Measurements from ENCODE around the gene PRR18. TPM values are rescaled to one million over a fixed set of nuclear protein-coding genes. Genes with fewer than 3 reads are reported as not detected.

The PRR18 gene
- total and polyA plus RNA-seq, 9 of the 15 experiments (the other 6 are each of a cell fraction or from before 2014, with no cell fraction given), result not detected

DNA sequence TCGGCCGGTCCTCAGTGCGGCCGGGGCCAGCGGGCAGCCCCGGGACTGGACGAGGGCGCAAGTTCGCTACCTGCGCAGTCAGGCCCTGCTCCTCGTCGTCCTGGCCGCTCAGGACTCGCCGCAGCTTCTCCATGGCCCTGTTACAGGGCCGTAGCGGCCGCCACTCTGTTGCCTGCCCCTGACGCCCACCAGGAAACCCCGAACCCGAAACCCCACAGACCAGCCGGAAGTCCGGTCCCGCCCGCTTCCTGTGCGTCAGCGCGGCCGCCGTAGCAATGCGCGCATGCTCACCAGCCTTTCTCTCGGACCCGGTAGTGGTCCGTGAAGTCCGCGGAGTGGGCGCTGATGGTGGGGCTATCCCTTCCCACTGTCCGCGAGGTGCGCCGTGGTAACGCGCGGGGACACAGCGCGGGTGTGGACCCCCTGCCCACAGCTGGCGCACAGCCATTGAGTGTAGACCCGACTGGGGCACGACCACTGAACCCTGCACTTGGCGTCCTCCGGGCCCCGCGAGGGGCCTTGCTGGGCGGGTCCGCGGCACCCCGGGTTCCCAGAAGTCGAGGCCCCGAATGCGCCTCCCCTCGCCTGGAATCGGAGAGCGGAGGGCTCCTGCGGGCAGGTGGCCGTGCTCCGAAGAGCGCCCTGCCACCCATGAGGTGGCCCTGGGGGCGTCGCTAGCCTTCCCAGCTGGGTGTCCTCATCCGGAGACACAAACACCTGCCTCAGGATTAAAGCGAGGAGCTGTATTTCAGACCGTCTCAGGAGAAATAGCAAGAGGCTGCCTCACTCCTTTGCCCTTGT is 34.4 kb upstream of the PRR18 start, which contains the start of gene SFT2D1 (continued):
- TF ChIP-seq, protein P1, sequence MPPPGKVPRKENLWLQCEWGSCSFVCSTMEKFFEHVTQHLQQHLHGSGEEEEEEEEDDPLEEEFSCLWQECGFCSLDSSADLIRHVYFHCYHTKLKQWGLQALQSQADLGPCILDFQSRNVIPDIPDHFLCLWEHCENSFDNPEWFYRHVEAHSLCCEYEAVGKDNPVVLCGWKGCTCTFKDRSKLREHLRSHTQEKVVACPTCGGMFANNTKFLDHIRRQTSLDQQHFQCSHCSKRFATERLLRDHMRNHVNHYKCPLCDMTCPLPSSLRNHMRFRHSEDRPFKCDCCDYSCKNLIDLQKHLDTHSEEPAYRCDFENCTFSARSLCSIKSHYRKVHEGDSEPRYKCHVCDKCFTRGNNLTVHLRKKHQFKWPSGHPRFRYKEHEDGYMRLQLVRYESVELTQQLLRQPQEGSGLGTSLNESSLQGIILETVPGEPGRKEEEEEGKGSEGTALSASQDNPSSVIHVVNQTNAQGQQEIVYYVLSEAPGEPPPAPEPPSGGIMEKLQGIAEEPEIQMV (tag; conservative IDR thresholded peaks at IDR 0.05; ENCODE audit: low read depth), result no peak
- TF ChIP-seq, protein P2, sequence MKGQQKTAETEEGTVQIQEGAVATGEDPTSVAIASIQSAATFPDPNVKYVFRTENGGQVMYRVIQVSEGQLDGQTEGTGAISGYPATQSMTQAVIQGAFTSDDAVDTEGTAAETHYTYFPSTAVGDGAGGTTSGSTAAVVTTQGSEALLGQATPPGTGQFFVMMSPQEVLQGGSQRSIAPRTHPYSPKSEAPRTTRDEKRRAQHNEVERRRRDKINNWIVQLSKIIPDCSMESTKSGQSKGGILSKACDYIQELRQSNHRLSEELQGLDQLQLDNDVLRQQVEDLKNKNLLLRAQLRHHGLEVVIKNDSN (CRISPR knock-in tag; IDR thresholded peaks at IDR 0.05), result no peak
- TF ChIP-seq ZNF79 (CRISPR knock-in tag; IDR thresholded peaks at IDR 0.05; ENCODE audit: low read depth), result no peak
- no peak for TF ChIP-seq SMARCA5 (IDR thresholded peaks at IDR 0.05)
- TF ChIP-seq HLTF (IDR thresholded peaks at IDR 0.05), result peak; percentile 68; the same call in 1 of the 2 replicates
- TF ChIP-seq CXXC5 (CRISPR knock-in tag; IDR thresholded peaks at IDR 0.05), result peak; percentile 86
- TF ChIP-seq SPI1 (IDR thresholded peaks at IDR 0.05; ENCODE audit: borderline replicate concordance, low read depth, low read length), result peak; percentile 26; the same call in 1 of the 2 replicates
- peak; percentile 93 to 94 for TF ChIP-seq NRF1 (conservative IDR thresholded peaks at IDR 0.05 in 1 of 2, IDR thresholded peaks at IDR 0.05 in 1 of 2)
- TF ChIP-seq TGIF2 (CRISPR knock-in tag; IDR thresholded peaks at IDR 0.05), result peak; percentile 34; the same call in 1 of the 2 replicates
- peak; percentile 42; the same call in 1 of the 2 replicates for TF ChIP-seq BCOR (IDR thresholded peaks at IDR 0.05)
- peak; percentile 34; the same call in 1 of the 2 replicates for TF ChIP-seq EP300 (IDR thresholded peaks at IDR 0.05; ENCODE audit: low read length)
- TF ChIP-seq YY1 (IDR thresholded peaks at IDR 0.05; ENCODE audit: borderline replicate concordance in 1 of 3, control insufficient read depth in 1 of 3, extremely low read depth in 1 of 3, insufficient read depth in 3 of 3, insufficient read length in 1 of 3, insufficient replicate concordance in 2 of 3, low read depth in 1 of 3, low read length in 2 of 3), result peak in 1 of 3 experiments; percentile 71
- peak; percentile 77 for TF ChIP-seq MTA1 (IDR thresholded peaks at IDR 0.05; ENCODE audit: borderline replicate concordance)
- TF ChIP-seq ZNF354B (CRISPR knock-in tag; IDR thresholded peaks at IDR 0.05), result no peak
- TF ChIP-seq ZNF695 (CRISPR knock-in tag; IDR thresholded peaks at IDR 0.05), result no peak
- TF ChIP-seq JUNB (CRISPR knock-in tag; conservative IDR thresholded peaks at IDR 0.05), result no peak
- peak; percentile 63; the same call in 1 of the 2 replicates for TF ChIP-seq CBX1 (IDR thresholded peaks at IDR 0.05; ENCODE audit: low read depth)
- TF ChIP-seq ARHGAP35 (IDR thresholded peaks at IDR 0.05; ENCODE audit: partially characterized antibody), result no peak
- no peak for TF ChIP-seq RAD21 (CRISPR knock-in tag; conservative IDR thresholded peaks at IDR 0.05 in 1 of 2, IDR thresholded peaks at IDR 0.05 in 1 of 2)
- no peak; the same call in 1 of the 2 replicates for TF ChIP-seq FOXM1 (IDR thresholded peaks at IDR 0.05; ENCODE audit: low read depth)
- TF ChIP-seq FOXM1 (CRISPR knock-in tag; IDR thresholded peaks at IDR 0.05; ENCODE audit: low read depth), result peak; percentile 89
- TF ChIP-seq MYBL2 (IDR thresholded peaks at IDR 0.05; ENCODE audit: low read depth), result no peak
- TF ChIP-seq MYBL2 (CRISPR knock-in tag; IDR thresholded peaks at IDR 0.05; ENCODE audit: borderline replicate concordance), result no peak
- TF ChIP-seq MCM7 (IDR thresholded peaks at IDR 0.05), result no peak

All from K562 (cell line).